Sigmoid colon (tissue), 7 donors: ENCODE data around the gene AMBRA1. TPM values are rescaled to one million over a fixed set of nuclear protein-coding genes. Genes with fewer than 3 reads are reported as not detected.

ENCODE experiments used
- DNase-seq: peaks from one replicate; pipeline ENCODE4 v3.0.0-alpha.2; 2019
- H3K27ac ChIP-seq, 4 donors: fragments of 200-600 bp; sonication (generic); one replicate each; pipeline ENCODE4 v1.5.1; 2016 to 2019; ENCODE audit warnings: mild to moderate bottlenecking in 1 of 4
- H3K27me3 ChIP-seq, 3 donors: fragments of 200-600 bp; sonication (generic); one replicate each; pipeline ENCODE4 v1.5.1; 2019; ENCODE audit warnings: mild to moderate bottlenecking in 1 of 3
- H3K36me3 ChIP-seq, 4 donors: fragments of 200-600 bp; sonication (generic); one replicate each; pipeline ENCODE4 v1.5.1; 2016 to 2019
- H3K4me1 ChIP-seq, 4 donors: fragments of 200-600 bp; sonication (generic); one replicate each; pipeline ENCODE4 v1.5.1; 2017 to 2019
- H3K4me3 ChIP-seq, 4 donors: fragments of 200-600 bp; sonication (generic); one replicate each; pipeline ENCODE4 v1.5.1; 2017 to 2019; ENCODE audit warnings: mild to moderate bottlenecking in 2 of 4, moderate library complexity in 1 of 4
- H3K9me3 ChIP-seq, 4 donors: fragments of 200-600 bp in 3 of 4; sonication (generic) in 3 of 4; one replicate each; pipeline versions ENCODE4 v1.5.1 to v1.6.1; 2013 to 2019
- CTCF ChIP-seq, 4 experiments: fragments of 450-650 bp in 3 of 4; fragments of 200-600 bp in 1 of 4; IDR thresholded peaks; one replicate each; pipeline ENCODE4 v1.5.1; 2016 to 2019; ENCODE audit warnings: antibody characterized with exemption in 4 of 4, mild to moderate bottlenecking in 3 of 4, moderate library complexity in 2 of 4
- EP300 ChIP-seq, 4 donors: sonication (generic); formaldehyde crosslinking; IDR thresholded peaks; one replicate each; pipeline ENCODE4 v1.6.1; 2017; ENCODE audit warnings: antibody characterized with exemption in 4 of 4
- POLR2A ChIP-seq, 2 donors: fragments of 450-650 bp; IDR thresholded peaks; one replicate each; pipeline ENCODE4 v1.6.1; 2016; ENCODE audit warnings: antibody characterized with exemption in 2 of 2, mild to moderate bottlenecking in 2 of 2, moderate library complexity in 2 of 2
- POLR2AphosphoS5 ChIP-seq, 4 donors: sonication (generic); formaldehyde crosslinking; IDR thresholded peaks; one replicate each; pipeline ENCODE4 v1.6.1; 2017; ENCODE audit warnings: antibody characterized with exemption in 4 of 4
- WGBS, 2 donors: extraction: QIAGEN DNeasy Blood & Tissue Kit; methylation state at CpG; one replicate each; pipeline ENCODE4 v1.1.7; 2013; 5-methylcytosine and 5-hydroxymethylcytosine counted together
- intact Hi-C: fragments of 100-400 bp; cut with DNase I; formaldehyde crosslinking; loops from one replicate; pipeline ENCODE4 v1.15.1; 2023
- polyA plus RNA-seq, 3 donors: library from polyadenylated mRNA; stranded (reverse); fragments of 200-250 nt; gene quantifications; one replicate each; pipeline ENCODE4 v1.2.3, GENCODE V29; 2013
- total RNA-seq, 4 donors: library from RNA; depleted of rRNA; stranded (reverse); fragments of >200 nt; gene quantifications; one replicate each; pipeline ENCODE4 v1.1.0, GENCODE V29; 2016
- donor health status: healthy with polysubstance abuse.
- donor health status: Bipolar disorder and iron deficiency.
- donor health status: healthy.

The AMBRA1 gene
- total and polyA plus RNA-seq, 7 donors = 8.4 to 33.0 (median 23.9) TPM

- Histone ChIP-seq H3K27me3 (no peaks in the 10 kb centered on the region), H3K4me1 (peaks cover 0 to 8% (median 8%) of the 10 kb centered on the region in 4 donors), H3K27ac (no peak overlapping the region), H3K4me3 (no peak overlapping the region), H3K9me3 (no peaks in the 10 kb centered on the region), H3K36me3 (no peaks in the 10 kb centered on the region)
- TF ChIP-seq POLR2AphosphoS5 (IDR thresholded peaks at IDR 0.05) (no peak), CTCF (IDR thresholded peaks at IDR 0.05) (no peak), EP300 (IDR thresholded peaks at IDR 0.05) (no peak), POLR2A (IDR thresholded peaks at IDR 0.05) (no peak)
- no peak for DNase-seq
- intact Hi-C loops = no loop called here
- 96% methylated on average over 1 of the region's 1 CpG for WGBS, 2 donors
Measured at GRCh38 chr11:46577058-46577457, 16.8 kb downstream of the AMBRA1 start.

GRCh38 chr11:46574656-46575055 is 19.2 kb downstream of the AMBRA1 start:
- Histone ChIP-seq H3K4me1 (peaks cover 0 to 13% (median 8%) of the 10 kb centered on the region in 4 donors), H3K9me3 (no peaks in the 10 kb centered on the region), H3K27me3 (no peaks in the 10 kb centered on the region), H3K27ac (no peak overlapping the region), H3K4me3 (no peak overlapping the region), H3K36me3 (no peaks in the 10 kb centered on the region)
- DNase-seq = no peak
- intact Hi-C loops = no loop called here
- TF ChIP-seq CTCF (IDR thresholded peaks at IDR 0.05) = no peak
- 38 to 45% methylated on average over 1 of the region's 1 CpG for WGBS, 2 donors

- 80 to 89% methylated on average over 2 of the region's 2 CpGs for WGBS, 2 donors
- H3K4me3 ChIP-seq = no peak overlapping the region
- no peak overlapping the region for H3K27ac ChIP-seq
- H3K27me3 ChIP-seq = no peaks in the 10 kb centered on the region
- H3K9me3 ChIP-seq = no peaks in the 10 kb centered on the region
- no peaks in the 10 kb centered on the region for H3K36me3 ChIP-seq
- TF ChIP-seq CTCF (IDR thresholded peaks at IDR 0.05) (no peak), EP300 (IDR thresholded peaks at IDR 0.05) (no peak), POLR2AphosphoS5 (IDR thresholded peaks at IDR 0.05) (no peak), POLR2A (IDR thresholded peaks at IDR 0.05) (no peak)
- intact Hi-C loops = no loop called here
- no peak for DNase-seq
- peaks cover 0 to 13% (median 10%) of the 10 kb centered on the region in 4 donors for H3K4me1 ChIP-seq
Measured at GRCh38 chr11:46570790-46571398, 22.9 kb downstream of the AMBRA1 start.

- intact Hi-C loops = no loop called here
- WGBS, 2 donors = 55 to 82% methylated on average over 7 of the region's 7 CpGs
- H3K4me1 ChIP-seq = peaks cover 0 to 19% (median 14%) of the 10 kb centered on the region in 4 donors
- no peak for TF ChIP-seq CTCF (IDR thresholded peaks at IDR 0.05)
- no peak for TF ChIP-seq EP300 (IDR thresholded peaks at IDR 0.05)
- no peak for TF ChIP-seq POLR2A (IDR thresholded peaks at IDR 0.05)
- TF ChIP-seq POLR2AphosphoS5 (IDR thresholded peaks at IDR 0.05) = no peak
- no peak overlapping the region for H3K27ac ChIP-seq
- no peaks in the 10 kb centered on the region for H3K9me3 ChIP-seq
- H3K27me3 ChIP-seq = no peaks in the 10 kb centered on the region
- H3K4me3 ChIP-seq = no peak overlapping the region
- no peaks in the 10 kb centered on the region for H3K36me3 ChIP-seq
- DNase-seq = no peak
Measured at GRCh38 chr11:46565232-46565840, 28.5 kb downstream of the AMBRA1 start.

GRCh38 chr11:46564459-46564858 is 29.4 kb downstream of the AMBRA1 start:
- no peak for DNase-seq
- Histone ChIP-seq H3K36me3 (no peaks in the 10 kb centered on the region), H3K27ac (no peak overlapping the region), H3K9me3 (no peaks in the 10 kb centered on the region), H3K4me1 (peaks cover 0 to 27% (median 23%) of the 10 kb centered on the region in 4 donors), H3K27me3 (no peaks in the 10 kb centered on the region), H3K4me3 (no peak overlapping the region)
- 89 to 92% methylated on average over 1 of the region's 1 CpG for WGBS, 2 donors
- TF ChIP-seq POLR2A (IDR thresholded peaks at IDR 0.05) (no peak), CTCF (IDR thresholded peaks at IDR 0.05) (no peak), EP300 (IDR thresholded peaks at IDR 0.05) (no peak), POLR2AphosphoS5 (IDR thresholded peaks at IDR 0.05) (no peak)
- intact Hi-C loops = no loop called here
